Measurements from ENCODE around the gene ZBTB7C. TPM values are rescaled to one million over a fixed set of nuclear protein-coding genes. Genes with fewer than 3 reads are reported as not detected.

Gene ZBTB7C
- total RNA-seq, 1 donor from 2014 or later: 0.57 TPM

- Mint-ChIP-seq H3K4me3 (ENCODE audit: low read depth) (peak overlapping the region; percentile 57), H3K36me3 (ENCODE audit: insufficient read depth) (no peaks in the 10 kb centered on the region), H3K27me3 (peaks cover 60% of the 10 kb centered on the region), H3K4me1 (ENCODE audit: low read depth) (peaks cover 27% of the 10 kb centered on the region), H3K9me3 (ENCODE audit: low read depth) (no peaks in the 10 kb centered on the region), H3K27ac (no peak overlapping the region)
- peak; percentile 30 for DNase-seq (ENCODE audit: low spot score, unreplicated experiment)
- no peak for TF ChIP-seq CTCF (IDR thresholded peaks at IDR 0.05; ENCODE audit: unreplicated experiment)
Measured at GRCh38 chr18:48136827-48137373, 272.3 kb downstream of the ZBTB7C start.

- TF ChIP-seq CTCF (IDR thresholded peaks at IDR 0.05; ENCODE audit: unreplicated experiment): no peak
- peak; percentile 31 for DNase-seq (ENCODE audit: low spot score, unreplicated experiment)
- Mint-ChIP-seq H3K9me3 (ENCODE audit: low read depth) (no peaks in the 10 kb centered on the region), H3K4me1 (ENCODE audit: low read depth) (peaks cover 27% of the 10 kb centered on the region), H3K27ac (no peak overlapping the region), H3K4me3 (ENCODE audit: low read depth) (peak overlapping the region; percentile 61), H3K27me3 (peaks cover 53% of the 10 kb centered on the region), H3K36me3 (ENCODE audit: insufficient read depth) (no peaks in the 10 kb centered on the region)
Measured at GRCh38 chr18:48136051-48136826, 272.9 kb downstream of the ZBTB7C start.

DNA sequence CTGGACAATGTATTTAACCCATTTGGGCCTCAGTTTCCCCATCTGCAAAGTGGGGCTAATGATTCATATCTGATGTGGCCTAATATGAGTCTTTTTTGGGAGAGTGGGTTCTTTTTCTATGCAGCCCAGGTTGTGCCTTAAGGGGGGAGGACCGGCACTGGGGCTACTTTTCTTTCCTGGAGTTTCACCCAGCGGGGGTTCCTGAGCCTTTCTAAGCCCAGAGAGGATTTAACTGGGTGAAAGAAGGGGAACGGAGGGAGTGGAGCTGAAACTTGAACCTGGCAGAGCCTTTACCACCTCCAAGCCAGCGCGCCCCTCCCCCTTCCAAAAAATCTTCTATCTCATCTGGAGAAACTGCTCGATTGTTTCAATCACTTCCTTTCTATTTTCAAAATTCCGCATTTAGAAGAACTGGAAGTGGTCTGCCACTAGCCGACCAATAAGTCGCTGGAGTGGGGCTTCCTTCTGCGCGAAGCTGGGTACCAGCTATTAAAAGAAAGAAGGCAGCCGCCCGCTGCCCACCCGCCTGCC, 273.7 kb downstream of the ZBTB7C start:
- H3K36me3 Mint-ChIP-seq (ENCODE audit: insufficient read depth): no peaks in the 10 kb centered on the region
- DNase-seq (ENCODE audit: low spot score, unreplicated experiment): no peak
- peak overlapping the region; percentile 55 for H3K4me3 Mint-ChIP-seq (ENCODE audit: low read depth)
- TF ChIP-seq CTCF (IDR thresholded peaks at IDR 0.05; ENCODE audit: unreplicated experiment): no peak
- no peaks in the 10 kb centered on the region for H3K9me3 Mint-ChIP-seq (ENCODE audit: low read depth)
- H3K27ac Mint-ChIP-seq: no peak overlapping the region
- peaks cover 49% of the 10 kb centered on the region for H3K27me3 Mint-ChIP-seq
- H3K4me1 Mint-ChIP-seq (ENCODE audit: low read depth): peaks cover 27% of the 10 kb centered on the region

GRCh38 chr18:48134609-48135008, 274.6 kb downstream of the ZBTB7C start:
- Mint-ChIP-seq H3K4me1 (ENCODE audit: low read depth) (peaks cover 27% of the 10 kb centered on the region), H3K27ac (no peak overlapping the region), H3K9me3 (ENCODE audit: low read depth) (no peaks in the 10 kb centered on the region)

More at GRCh38 chr18:48134609-48135008, 274.6 kb downstream of the ZBTB7C start:
- peaks cover 48% of the 10 kb centered on the region for H3K27me3 Mint-ChIP-seq
- no peak for TF ChIP-seq CTCF (IDR thresholded peaks at IDR 0.05; ENCODE audit: unreplicated experiment)
- no peaks in the 10 kb centered on the region for H3K36me3 Mint-ChIP-seq (ENCODE audit: insufficient read depth)
- DNase-seq (ENCODE audit: low spot score, unreplicated experiment): no peak
- H3K4me3 Mint-ChIP-seq (ENCODE audit: low read depth): no peak overlapping the region

All from progenitor cell of endocrine pancreas (in vitro differentiated cells).